GM10248 (cell line): ENCODE results near the gene PARP16.

Source experiments
- CTCF ChIA-PET: fragments of 300-600 bp; sonication (Branson Sonifier 250); formaldehyde crosslinking; extraction: SDS; loops from one replicate; lab custom pipeline; 2021; ENCODE audit warnings: antibody characterized with exemption; lab: Yijun Ruan, JAX
- POLR2A ChIA-PET: fragments of 350-650 bp; sonication (Branson Sonifier 250); formaldehyde crosslinking; extraction: SDS; loops from one replicate; lab custom pipeline; 2020; ENCODE audit warnings: antibody characterized with exemption; lab: Yijun Ruan, JAX
- DNase-seq: peaks from one replicate; pipeline ENCODE4 v3.0.0; 2012; ENCODE audit errors: extremely low spot score
- TF ChIP-seq, protein P1 (sequence below): IDR thresholded peaks from 2 replicates; pipeline ENCODE4 v1.5.1; 2012; ENCODE audit warnings: mild to moderate bottlenecking, low read depth; ENCODE audit errors: extremely low read depth, missing control alignments, control extremely low read depth

The PARP16 gene

DNA sequence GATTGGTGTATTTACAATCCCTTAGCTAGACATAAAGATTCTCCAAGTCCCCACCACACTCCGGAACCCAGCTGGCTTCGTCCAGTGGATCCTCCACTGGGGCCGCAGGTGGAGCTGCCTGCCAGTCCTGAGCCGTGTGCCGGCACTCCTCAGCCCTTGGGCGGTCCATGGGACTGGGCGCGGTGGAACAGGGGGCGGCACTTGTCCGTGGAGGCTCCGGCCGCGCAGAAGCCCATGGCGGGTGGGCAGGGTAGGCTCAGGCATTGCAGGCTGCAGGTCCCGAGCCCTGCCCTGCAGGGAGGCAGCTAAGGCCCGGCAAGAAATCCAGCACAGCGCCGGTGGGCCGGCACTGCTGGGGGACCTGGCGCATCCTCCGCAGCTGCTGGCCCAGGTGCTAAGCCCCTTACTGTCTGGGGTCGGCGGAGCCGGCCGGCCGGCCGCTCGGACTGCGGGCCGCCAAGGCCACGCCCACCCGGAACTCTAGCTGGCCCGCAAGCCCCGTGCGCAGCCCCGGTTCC, 14.3 kb upstream of the PARP16 start:
- ChIA-PET CTCF (interaction anchor here (1.7 to 3.4 kb wide), 3 partner anchors 8 to 113 kb away, joined by 3 to 19 read pairs (median 6); no protein-coding TSS in a partner anchor), POLR2A (no interaction called here)
- DNase-seq, result no peak
- TF ChIP-seq, protein P1, sequence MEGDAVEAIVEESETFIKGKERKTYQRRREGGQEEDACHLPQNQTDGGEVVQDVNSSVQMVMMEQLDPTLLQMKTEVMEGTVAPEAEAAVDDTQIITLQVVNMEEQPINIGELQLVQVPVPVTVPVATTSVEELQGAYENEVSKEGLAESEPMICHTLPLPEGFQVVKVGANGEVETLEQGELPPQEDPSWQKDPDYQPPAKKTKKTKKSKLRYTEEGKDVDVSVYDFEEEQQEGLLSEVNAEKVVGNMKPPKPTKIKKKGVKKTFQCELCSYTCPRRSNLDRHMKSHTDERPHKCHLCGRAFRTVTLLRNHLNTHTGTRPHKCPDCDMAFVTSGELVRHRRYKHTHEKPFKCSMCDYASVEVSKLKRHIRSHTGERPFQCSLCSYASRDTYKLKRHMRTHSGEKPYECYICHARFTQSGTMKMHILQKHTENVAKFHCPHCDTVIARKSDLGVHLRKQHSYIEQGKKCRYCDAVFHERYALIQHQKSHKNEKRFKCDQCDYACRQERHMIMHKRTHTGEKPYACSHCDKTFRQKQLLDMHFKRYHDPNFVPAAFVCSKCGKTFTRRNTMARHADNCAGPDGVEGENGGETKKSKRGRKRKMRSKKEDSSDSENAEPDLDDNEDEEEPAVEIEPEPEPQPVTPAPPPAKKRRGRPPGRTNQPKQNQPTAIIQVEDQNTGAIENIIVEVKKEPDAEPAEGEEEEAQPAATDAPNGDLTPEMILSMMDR, result no peak

DNA sequence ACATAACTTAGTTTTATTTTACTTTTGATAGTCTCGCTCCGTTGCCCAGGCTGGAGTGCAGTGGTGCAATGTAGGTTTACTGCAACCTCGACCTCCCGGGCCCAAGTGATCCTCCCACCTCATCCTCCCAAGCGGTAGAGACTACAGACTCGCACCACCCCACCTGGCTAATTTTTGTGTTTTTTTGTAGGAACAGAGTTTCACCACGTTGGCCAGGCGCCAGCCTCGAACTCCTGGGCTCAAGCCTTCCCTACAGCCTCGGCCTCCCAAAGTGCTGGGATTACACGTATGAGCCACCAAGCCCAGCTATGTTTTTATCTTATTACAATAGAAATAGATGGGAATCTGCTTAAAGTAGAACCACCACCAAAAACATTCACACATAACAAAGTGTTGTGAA, 12.0 kb upstream of the PARP16 start:
- ChIA-PET CTCF (interaction anchor here (1.0 to 2.6 kb wide), 5 partner anchors 11 to 112 kb away, joined by 3 to 17 read pairs (median 6); partner anchors contain the start of genes CLPX and PARP16), POLR2A (no interaction called here)
- TF ChIP-seq, protein P1, result no peak

DNA sequence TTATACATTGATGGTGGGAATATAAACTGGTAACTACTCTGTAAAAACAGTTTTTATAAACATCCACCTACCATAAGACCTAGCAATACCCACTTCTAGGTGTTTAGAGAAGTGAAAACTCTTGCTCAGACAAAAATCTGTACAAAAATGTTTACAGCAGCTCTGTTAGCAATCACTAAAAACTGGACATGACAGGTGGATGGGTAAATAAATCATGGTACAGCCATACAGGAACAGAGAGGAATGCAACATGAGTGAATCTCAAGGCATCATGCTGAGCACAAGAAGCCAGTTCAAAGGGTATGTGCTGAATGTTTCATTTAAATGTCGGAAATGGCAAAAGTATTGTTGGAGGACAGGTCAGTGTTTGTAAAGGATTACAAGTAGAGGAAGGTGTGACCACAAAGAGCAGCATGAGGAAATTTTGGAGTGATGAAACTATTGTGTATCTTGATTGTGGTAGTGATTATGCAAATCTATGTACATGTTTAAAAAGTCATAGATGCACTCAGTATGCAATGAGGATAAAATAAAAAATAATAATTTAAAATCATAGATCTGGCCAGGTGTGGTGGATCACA, 6.3 kb upstream of the PARP16 start:
- ChIA-PET CTCF (interaction anchor here (1.5 kb wide), 2 partner anchors 12 to 105 kb away, joined by 3 read pairs; no protein-coding TSS in a partner anchor), POLR2A (interaction anchor here (1.0 kb wide), 1 partner anchor 12 kb away, joined by 3 read pairs; the partner anchor contains the start of gene RNU5B-1)
- no peak for DNase-seq
- TF ChIP-seq, protein P1, result no peak

More for the DNA sequence above, 12.0 kb upstream of the PARP16 start:
- DNase-seq, result no peak

DNA sequence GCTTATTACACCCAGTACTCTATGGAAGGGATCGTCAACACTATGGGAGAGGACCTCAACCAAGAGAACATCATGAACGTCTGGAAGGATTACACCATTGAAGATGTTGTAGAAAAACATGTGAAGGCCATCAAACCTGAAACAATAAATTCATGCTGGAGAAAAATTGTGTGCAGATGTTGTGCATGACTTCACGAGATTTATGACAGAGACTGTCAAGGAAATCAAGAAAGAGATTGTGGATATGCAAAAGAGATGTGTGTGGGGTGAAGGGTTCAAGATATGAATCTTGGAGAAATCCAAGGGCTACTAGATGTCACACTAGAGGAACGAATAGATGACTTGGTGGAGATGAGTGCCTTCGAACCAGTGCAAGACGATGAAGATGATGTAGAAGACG, 3.5 kb upstream of the PARP16 start:
- ChIA-PET CTCF (no interaction called here), POLR2A (interaction anchor here (6.5 kb wide), 1 partner anchor 15 kb away, joined by 81 read pairs; the partner anchor contains the start of gene RNU5B-1)
- TF ChIP-seq, protein P1, result no peak
- no peak for DNase-seq

DNA sequence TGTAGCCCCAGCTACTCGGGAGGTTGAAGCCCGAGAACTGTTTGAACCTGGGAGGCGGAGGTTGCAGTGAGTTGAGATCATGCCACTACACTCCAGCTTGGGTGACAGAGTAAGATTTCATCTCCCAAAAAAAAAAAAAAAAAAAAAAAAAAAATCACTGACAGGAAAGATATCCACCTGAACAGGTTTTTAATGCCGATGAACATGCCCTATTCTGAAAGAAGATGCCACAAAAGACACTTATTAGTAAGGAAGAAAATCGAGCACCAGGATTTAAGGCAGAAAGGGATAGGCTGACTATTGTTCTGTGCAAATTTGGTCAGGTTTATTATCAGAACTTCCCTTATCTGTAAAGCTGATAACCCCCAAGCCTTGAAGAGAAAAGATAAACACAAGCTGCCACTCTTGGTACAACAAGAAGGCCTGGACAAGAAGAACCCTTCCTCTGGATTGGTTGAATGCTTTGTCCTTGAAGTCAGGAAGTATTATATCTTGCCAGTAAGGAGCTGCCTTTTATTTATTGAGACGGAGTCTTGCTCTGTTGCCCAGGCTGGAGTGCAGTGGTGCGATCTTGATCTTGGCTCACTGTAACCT, 2.7 kb upstream of the PARP16 start:
- POLR2A ChIA-PET, result interaction anchor here (6.5 kb wide), 1 partner anchor 16 kb away, joined by 81 read pairs; the partner anchor contains the start of gene RNU5B-1
- no peak for DNase-seq
- TF ChIP-seq, protein P1, result no peak
- CTCF ChIA-PET, result no interaction called here

DNA sequence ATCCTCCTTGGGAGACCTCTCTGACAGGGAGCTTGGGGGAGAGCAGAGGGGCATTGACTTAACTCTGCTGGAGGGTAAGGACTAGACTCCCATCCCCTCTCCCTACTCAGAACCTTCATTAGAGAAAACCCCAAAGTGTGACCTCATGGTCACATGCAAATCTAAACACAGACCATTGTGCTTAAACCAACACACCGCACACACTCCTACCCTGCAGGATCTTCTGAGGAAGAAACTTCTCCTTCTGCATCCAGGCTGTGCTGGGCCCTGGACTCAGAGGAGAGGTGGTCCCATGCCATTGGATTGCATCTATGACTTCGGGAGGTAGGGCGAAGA, 805 bp upstream of the PARP16 start:
- CTCF ChIA-PET, result interaction anchor here (0.7 to 3.2 kb wide), 16 partner anchors 7 to 234 kb away, joined by 3 to 18 read pairs (median 6); partner anchors contain the start of gene RNU5B-1
- peak; percentile 25 for DNase-seq
- TF ChIP-seq, protein P1, result no peak
- POLR2A ChIA-PET, result interaction anchor here (2.5 to 6.5 kb wide), 2 partner anchors 10 to 18 kb away, joined by 21 to 81 read pairs; partner anchors contain the start of gene RNU5B-1
